CD14-positive monocyte (primary cell): ENCODE measurements around the gene MUSK. TPM values are rescaled to one million over a fixed set of nuclear protein-coding genes. Genes with fewer than 3 reads are reported as not detected.

Source experiments
- DNase-seq, 3 donors: peaks; one replicate each; pipeline ENCODE4 v3.0.0-alpha.2; 2011 to 2022
- H2AFZ ChIP-seq: 2 replicates; pipeline ENCODE4 v1.6.0; 2012; ENCODE audit warnings: mild to moderate bottlenecking, low read depth, low read length, inconsistent platforms; ENCODE audit not compliant: insufficient read depth, poor library complexity, severe bottlenecking
- H3K27ac ChIP-seq, 2 donors: 1 replicate in 1 of 2; 2 replicates in 1 of 2; pipeline ENCODE4 v1.5.1; 2012 to 2013; ENCODE audit warnings: low read length in 2 of 2, control low read depth in 1 of 2, inconsistent platforms in 1 of 2, low read depth in 1 of 2, mild to moderate bottlenecking in 1 of 2
- H3K27me3 ChIP-seq, 2 donors: one replicate each; pipeline versions ENCODE4 v1.6.0 to v1.6.1; 2011 to 2013; ENCODE audit warnings: low read length in 2 of 2; ENCODE audit not compliant: control insufficient read depth in 2 of 2, insufficient read depth in 2 of 2
- H3K36me3 ChIP-seq, 2 donors: replicated peaks in 1 of 2; 1 replicate in 1 of 2; 2 replicates in 1 of 2; pipeline versions ENCODE4 v1.5.1 to v1.6.1; 2012 to 2013; ENCODE audit warnings: low read length in 2 of 2, control low read depth in 1 of 2, inconsistent platforms in 1 of 2, mild to moderate bottlenecking in 1 of 2; ENCODE audit not compliant: insufficient read depth in 2 of 2, control insufficient read depth in 1 of 2
- H3K4me1 ChIP-seq, 2 donors: 1 replicate in 1 of 2; 2 replicates in 1 of 2; pipeline versions ENCODE4 v1.5.1 to v1.6.1; 2012 to 2013; ENCODE audit warnings: low read length in 2 of 2, control low read depth in 1 of 2, inconsistent platforms in 1 of 2, mild to moderate bottlenecking in 1 of 2, moderate library complexity in 1 of 2; ENCODE audit not compliant: insufficient read depth in 2 of 2, control insufficient read depth in 1 of 2
- H3K4me2 ChIP-seq: replicated peaks from 2 replicates; pipeline ENCODE3; 2012; ENCODE audit warnings: low read length, moderate library complexity, mild to moderate bottlenecking; ENCODE audit not compliant: poor library complexity, severe bottlenecking; ENCODE audit errors: extremely low read depth
- H3K4me3 ChIP-seq, 3 experiments: fragments of 200-600 bp in 1 of 3; sonication (generic) in 1 of 3; replicated peaks in 1 of 3; 1 replicate in 2 of 3; 2 replicates in 1 of 3; pipeline ENCODE4 v1.5.1; 2011 to 2013; ENCODE audit warnings: low read length in 3 of 3, mild to moderate bottlenecking in 3 of 3, control low read depth in 2 of 3, low read depth in 2 of 3, inconsistent platforms in 1 of 3, moderate library complexity in 1 of 3
- H3K79me2 ChIP-seq: 2 replicates; pipeline ENCODE4 v1.6.0; 2012; ENCODE audit warnings: mild to moderate bottlenecking, control low read depth, inconsistent platforms, low read length, moderate library complexity; ENCODE audit not compliant: insufficient read depth
- H3K9ac ChIP-seq: 2 replicates; pipeline ENCODE4 v1.6.0; 2017; ENCODE audit warnings: low read length, mild to moderate bottlenecking; ENCODE audit not compliant: insufficient read depth, poor library complexity, severe bottlenecking
- H3K9me3 ChIP-seq, 2 donors: replicated peaks in 1 of 2; 1 replicate in 1 of 2; 2 replicates in 1 of 2; pipeline versions ENCODE4 v1.5.1 to v1.6.1; 2012 to 2013; ENCODE audit warnings: low read length in 2 of 2, control low read depth in 1 of 2; ENCODE audit not compliant: control insufficient read depth in 1 of 2, insufficient read depth in 1 of 2
- H4K20me1 ChIP-seq: 2 replicates; pipeline ENCODE4 v1.6.0; 2012; ENCODE audit warnings: mild to moderate bottlenecking, low read length, control low read depth, moderate library complexity; ENCODE audit not compliant: insufficient read depth
- H3K27ac Mint-ChIP-seq, 7 donors: one replicate each; pipeline ENCODE4 v1.8.0; 2020; ENCODE audit warnings: mild to moderate bottlenecking in 7 of 7, mixed read lengths in 7 of 7, moderate library complexity in 6 of 7, inconsistent platforms in 2 of 7
- H3K27me3 Mint-ChIP-seq, 3 donors: one replicate each; pipeline ENCODE4 v1.8.0; 2021 to 2022; ENCODE audit warnings: low read depth in 3 of 3, mild to moderate bottlenecking in 3 of 3, mixed read lengths in 3 of 3, moderate library complexity in 3 of 3, inconsistent platforms in 1 of 3
- H3K36me3 Mint-ChIP-seq, 2 donors: one replicate each; pipeline ENCODE4 v1.8.0; 2020; ENCODE audit warnings: mixed read lengths in 2 of 2, inconsistent platforms in 1 of 2, mild to moderate bottlenecking in 1 of 2
- H3K4me1 Mint-ChIP-seq: one replicate; pipeline ENCODE4 v1.8.0; 2020; ENCODE audit warnings: mild to moderate bottlenecking, mixed read lengths
- H3K4me3 Mint-ChIP-seq, 2 donors: one replicate each; pipeline ENCODE4 v1.8.0; 2020; ENCODE audit warnings: mild to moderate bottlenecking in 2 of 2, mixed read lengths in 2 of 2, moderate library complexity in 1 of 2
- H3K9me3 Mint-ChIP-seq, 7 donors: one replicate each; pipeline ENCODE4 v1.8.0; 2020 to 2022; ENCODE audit warnings: mixed read lengths in 7 of 7, mild to moderate bottlenecking in 6 of 7, moderate library complexity in 6 of 7, inconsistent platforms in 2 of 7
- WGBS: methylation state at CpG from one replicate; pipeline ENCODE4 v1.1.5; 2013; ENCODE audit warnings: missing lambda C conversion rate; ENCODE audit not compliant: insufficient coverage; 5-methylcytosine and 5-hydroxymethylcytosine counted together
- intact Hi-C, 2 donors: fragments of 100-400 bp; cut with micrococcal nuclease; formaldehyde crosslinking; loops; one replicate each; pipeline versions ENCODE4 v1.15.0 to v1.15.1; 2023
- polyA plus RNA-seq, 3 donors: library from polyadenylated mRNA; depleted of rRNA in 1 of 3; unstranded in 2 of 3; stranded (reverse) in 1 of 3; fragments of 300-500 nt in 2 of 3; fragments of >200 nt in 1 of 3; fragmentation: Illumina TruSeq in 2 of 3; gene quantifications; 1 replicate in 2 of 3; 2 replicates in 1 of 3; pipeline ENCODE4 v1.2.3, GENCODE V29; 2012 to 2021
- TF ChIP-seq, protein P1 (sequence below): fragments of 200-600 bp; IDR thresholded peaks from one replicate; pipeline ENCODE4 v1.8.0; 2022; ENCODE audit warnings: antibody characterized with exemption, mild to moderate bottlenecking

The MUSK gene
- polyA plus RNA-seq, 3 donors = not detected

DNA sequence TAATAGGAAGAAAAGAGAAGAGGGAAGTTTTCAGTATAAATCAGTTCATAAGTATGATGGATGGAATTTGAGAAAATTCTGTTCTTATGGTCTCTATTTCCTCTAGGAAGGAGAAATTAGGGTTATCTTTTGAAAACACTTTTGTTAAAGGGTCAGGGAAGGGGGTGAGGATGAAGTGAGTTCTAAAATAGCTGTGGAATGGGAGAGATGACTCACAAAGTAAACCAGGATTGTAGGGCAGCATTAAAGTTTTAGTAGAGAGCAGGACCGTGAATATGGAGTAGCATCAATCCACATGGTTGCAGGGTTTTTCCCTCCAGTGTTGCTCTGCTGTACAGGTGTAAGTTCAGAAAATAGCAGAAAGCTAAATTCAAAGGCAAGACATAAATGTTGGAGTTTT, 32.4 kb downstream of the MUSK start:
- no peak overlapping the region for H3K4me3 ChIP-seq
- H3K4me1 Mint-ChIP-seq = no peaks in the 10 kb centered on the region
- H3K36me3 ChIP-seq = no peaks in the 10 kb centered on the region
- no peaks in the 10 kb centered on the region for H3K9me3 ChIP-seq
- 80% methylated on average over 1 of the region's 1 CpG for WGBS
- intact Hi-C loops = no loop called here
- no peak overlapping the region for H3K27ac Mint-ChIP-seq
- H3K27ac ChIP-seq = no peak overlapping the region
- no peak overlapping the region for H2AFZ ChIP-seq
- H3K36me3 Mint-ChIP-seq = no peaks in the 10 kb centered on the region
- no peak overlapping the region for H3K4me2 ChIP-seq
- no peaks in the 10 kb centered on the region for H3K79me2 ChIP-seq
- no peaks in the 10 kb centered on the region for H3K27me3 ChIP-seq
- TF ChIP-seq, protein P1, sequence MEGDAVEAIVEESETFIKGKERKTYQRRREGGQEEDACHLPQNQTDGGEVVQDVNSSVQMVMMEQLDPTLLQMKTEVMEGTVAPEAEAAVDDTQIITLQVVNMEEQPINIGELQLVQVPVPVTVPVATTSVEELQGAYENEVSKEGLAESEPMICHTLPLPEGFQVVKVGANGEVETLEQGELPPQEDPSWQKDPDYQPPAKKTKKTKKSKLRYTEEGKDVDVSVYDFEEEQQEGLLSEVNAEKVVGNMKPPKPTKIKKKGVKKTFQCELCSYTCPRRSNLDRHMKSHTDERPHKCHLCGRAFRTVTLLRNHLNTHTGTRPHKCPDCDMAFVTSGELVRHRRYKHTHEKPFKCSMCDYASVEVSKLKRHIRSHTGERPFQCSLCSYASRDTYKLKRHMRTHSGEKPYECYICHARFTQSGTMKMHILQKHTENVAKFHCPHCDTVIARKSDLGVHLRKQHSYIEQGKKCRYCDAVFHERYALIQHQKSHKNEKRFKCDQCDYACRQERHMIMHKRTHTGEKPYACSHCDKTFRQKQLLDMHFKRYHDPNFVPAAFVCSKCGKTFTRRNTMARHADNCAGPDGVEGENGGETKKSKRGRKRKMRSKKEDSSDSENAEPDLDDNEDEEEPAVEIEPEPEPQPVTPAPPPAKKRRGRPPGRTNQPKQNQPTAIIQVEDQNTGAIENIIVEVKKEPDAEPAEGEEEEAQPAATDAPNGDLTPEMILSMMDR = no peak
- no peak overlapping the region for H3K4me3 Mint-ChIP-seq
- H3K27me3 Mint-ChIP-seq = peaks cover 0 to 2% (median 0%) of the 10 kb centered on the region in 3 donors
- no peaks in the 10 kb centered on the region for H3K9me3 Mint-ChIP-seq
- no peaks in the 10 kb centered on the region for H3K4me1 ChIP-seq
- no peaks in the 10 kb centered on the region for H4K20me1 ChIP-seq
- no peak for DNase-seq
- H3K9ac ChIP-seq = no peak overlapping the region

DNA sequence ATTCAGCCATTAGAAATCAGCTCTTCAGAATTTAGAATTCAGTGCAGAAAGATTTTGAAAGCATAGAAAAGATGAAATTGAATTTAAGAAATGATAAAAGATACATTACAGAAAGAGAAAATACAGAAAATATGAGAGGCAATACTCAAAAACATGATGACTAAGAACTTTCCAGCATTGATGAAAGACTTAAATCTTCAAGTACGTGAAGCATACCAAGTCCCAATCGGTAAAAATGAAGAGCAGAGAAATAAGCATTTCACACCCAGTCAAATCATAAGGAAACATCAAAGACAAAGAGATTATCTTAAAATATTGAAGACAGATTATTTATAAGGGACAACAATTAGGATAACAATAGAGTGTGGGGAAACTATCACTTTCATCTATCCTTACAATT, 35.1 kb downstream of the MUSK start:
- WGBS = no CpG with 5 or more reads among the region's 2 CpGs
- Histone ChIP-seq H3K27me3 (no peaks in the 10 kb centered on the region), H3K9ac (no peak overlapping the region), H4K20me1 (no peaks in the 10 kb centered on the region), H3K4me1 (no peaks in the 10 kb centered on the region), H3K9me3 (no peaks in the 10 kb centered on the region), H2AFZ (no peak overlapping the region), H3K4me3 (no peak overlapping the region), H3K27ac (no peak overlapping the region), H3K4me2 (no peak overlapping the region), H3K79me2 (no peaks in the 10 kb centered on the region), H3K36me3 (no peaks in the 10 kb centered on the region)
- no peaks in the 10 kb centered on the region for H3K9me3 Mint-ChIP-seq
- H3K27ac Mint-ChIP-seq = no peak overlapping the region
- no peaks in the 10 kb centered on the region for H3K36me3 Mint-ChIP-seq
- TF ChIP-seq, protein P1 = no peak
- no peak overlapping the region for H3K4me3 Mint-ChIP-seq
- no peak for DNase-seq
- H3K4me1 Mint-ChIP-seq = no peaks in the 10 kb centered on the region
- intact Hi-C loops = no loop called here
- H3K27me3 Mint-ChIP-seq = peaks cover 0 to 4% (median 1%) of the 10 kb centered on the region in 3 donors
